ENCODE data around the gene CATSPER1. TPM values are rescaled to one million over a fixed set of nuclear protein-coding genes. Genes with fewer than 3 reads are reported as not detected.

CATSPER1 gene
- total and polyA plus RNA-seq, 10 donors, result 0.30 to 1.2 (median 0.70) TPM; not detected in 2

GRCh38 chr11:66001942-66002647 is 24.2 kb downstream of the CATSPER1 start, which contains the start of the genes BANF1 and EIF1AD:
TSS of gene BANF1 (plus strand) at chr11:66002503. CDS start at chr11:66003251, 748 bp downstream.
TSS of gene EIF1AD (minus strand) at chr11:66002157. CDS start at chr11:66000389, 1,768 bp downstream.
- peak; percentile 95 for DNase-seq
- Histone ChIP-seq H3K36me3 (peaks cover 0 to 67% (median 53%) of the 10 kb centered on the region in 6 donors), H3K4me1 (peaks cover 12 to 46% (median 30%) of the 10 kb centered on the region in 6 donors), H3K27me3 (replicated peaks in 1 of 7) (no peaks in the 10 kb centered on the region), H3K9me3 (no peaks in the 10 kb centered on the region), H3K4me3 (peak within 1 kb of the TSS; percentile 77 to 99 (median 90)), H3K27ac (peak within 1 kb of the TSS; percentile 83 to 98 (median 94))
- intact Hi-C loops (cut with DNase I; ENCODE audit: low total_unique reads), result no loop called here
- TF ChIP-seq POLR2AphosphoS5 (IDR thresholded peaks at IDR 0.05) (peak; percentile 85 to 93 (median 86)), CTCF (IDR thresholded peaks at IDR 0.05 in 8 of 11, conservative IDR thresholded peaks at IDR 0.05 in 3 of 11) (peak in 6 of 11 experiments; percentile 6 to 21 (median 10)), POLR2A (IDR thresholded peaks at IDR 0.05) (peak; percentile 5 to 86 (median 28))
- 0 to 1% (median 0%) methylated on average over 35 to 55 of the region's 55 CpGs for WGBS, 5 donors

- Histone ChIP-seq H3K27ac (no peak overlapping the region), H3K36me3 (peaks cover 0 to 63% (median 45%) of the 10 kb centered on the region in 6 donors), H3K4me3 (no peak overlapping the region), H3K9me3 (no peaks in the 10 kb centered on the region), H3K27me3 (replicated peaks in 1 of 7) (no peaks in the 10 kb centered on the region), H3K4me1 (peaks cover 4 to 31% (median 20%) of the 10 kb centered on the region in 6 donors)
- no peak for TF ChIP-seq POLR2A (IDR thresholded peaks at IDR 0.05)
- TF ChIP-seq CTCF (IDR thresholded peaks at IDR 0.05 in 8 of 11, conservative IDR thresholded peaks at IDR 0.05 in 3 of 11), result no peak
- no peak for TF ChIP-seq POLR2AphosphoS5 (IDR thresholded peaks at IDR 0.05)
- intact Hi-C loops (cut with DNase I; ENCODE audit: low total_unique reads), result loop anchor here (10.0 kb wide), 1 partner anchor 282 kb away; the partner anchor contains the start of gene KAT5
- no peak for DNase-seq
- WGBS, 5 donors, result 79 to 95% (median 83%) methylated on average over 2 of the region's 2 CpGs
Measured at GRCh38 chr11:65997286-65997685, 29.0 kb downstream of the CATSPER1 start.

- WGBS, 5 donors, result 90 to 93% (median 91%) methylated on average over 5 of the region's 5 CpGs
- intact Hi-C loops (cut with DNase I; ENCODE audit: low total_unique reads), result loop anchor here (10.0 kb wide), 1 partner anchor 277 kb away; the partner anchor contains the start of gene KAT5
- H3K9me3 ChIP-seq, result no peaks in the 10 kb centered on the region
- no peak for TF ChIP-seq CTCF (IDR thresholded peaks at IDR 0.05 in 8 of 11, conservative IDR thresholded peaks at IDR 0.05 in 3 of 11)
- no peak for TF ChIP-seq POLR2A (IDR thresholded peaks at IDR 0.05)
- TF ChIP-seq POLR2AphosphoS5 (IDR thresholded peaks at IDR 0.05), result no peak
- H3K4me3 ChIP-seq, result no peak overlapping the region
- peaks cover 0 to 14% (median 8%) of the 10 kb centered on the region in 6 donors for H3K4me1 ChIP-seq
- peaks cover 0 to 33% (median 11%) of the 10 kb centered on the region in 6 donors for H3K36me3 ChIP-seq
- no peak for DNase-seq
- no peaks in the 10 kb centered on the region for H3K27me3 ChIP-seq (replicated peaks in 1 of 7)
- H3K27ac ChIP-seq, result no peak overlapping the region
Measured at GRCh38 chr11:65992056-65992455, 34.2 kb downstream of the CATSPER1 start.
